HUES6 (cell line): Measurements from ENCODE around the gene CSNK2A2.

Experiments used
- H3K27ac ChIP-seq: 2 replicates; pipeline ENCODE4 v1.7.0; 2013; ENCODE audit warnings: low read depth, mild to moderate bottlenecking, low read length, inconsistent platforms
- H3K27me3 ChIP-seq: 2 replicates; pipeline ENCODE4 v1.6.1; 2013; ENCODE audit warnings: low read length; ENCODE audit not compliant: control insufficient read depth, insufficient read depth
- H3K36me3 ChIP-seq: 2 replicates; pipeline ENCODE4 v1.6.1; 2013; ENCODE audit warnings: low read length; ENCODE audit not compliant: control insufficient read depth, insufficient read depth
- H3K4me1 ChIP-seq: 2 replicates; pipeline ENCODE4 v1.6.1; 2013; ENCODE audit warnings: low read length; ENCODE audit not compliant: control insufficient read depth, insufficient read depth
- H3K4me3 ChIP-seq: 2 replicates; pipeline ENCODE4 v1.5.1; 2013; ENCODE audit warnings: low read depth, low read length
- H3K9ac ChIP-seq: one replicate; pipeline ENCODE4 v1.6.1; 2013; ENCODE audit warnings: mild to moderate bottlenecking, low read length
- H3K9me3 ChIP-seq: 2 replicates; pipeline ENCODE4 v1.6.1; 2013; ENCODE audit warnings: low read depth, low read length; ENCODE audit not compliant: control insufficient read depth, insufficient read depth

CSNK2A2 gene

DNA sequence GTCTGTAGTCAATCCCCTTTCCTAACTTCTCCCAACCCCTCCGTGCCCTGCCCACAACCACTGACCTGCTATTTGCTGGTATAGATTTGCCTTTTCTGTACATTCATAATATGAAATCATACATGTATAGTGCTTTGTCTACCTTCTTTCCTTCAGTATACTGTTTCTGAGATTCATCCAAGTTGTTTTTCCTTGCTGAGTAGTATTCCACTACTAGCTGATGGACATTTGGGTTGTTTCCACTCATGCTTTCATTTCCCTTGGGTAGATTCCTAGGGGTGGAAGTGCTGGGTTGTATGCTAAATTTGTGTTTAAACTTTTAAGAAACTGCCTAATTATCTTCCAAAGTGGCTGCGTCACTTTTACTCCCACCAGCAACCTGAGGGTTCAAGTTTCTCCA is 27.7 kb downstream of the CSNK2A2 start:
- Histone ChIP-seq H3K9me3 (no peaks in the 10 kb centered on the region), H3K9ac (no peak overlapping the region), H3K27me3 (no peaks in the 10 kb centered on the region), H3K4me1 (no peaks in the 10 kb centered on the region), H3K36me3 (peaks cover 93% of the 10 kb centered on the region), H3K4me3 (no peak overlapping the region), H3K27ac (no peak overlapping the region)

DNA sequence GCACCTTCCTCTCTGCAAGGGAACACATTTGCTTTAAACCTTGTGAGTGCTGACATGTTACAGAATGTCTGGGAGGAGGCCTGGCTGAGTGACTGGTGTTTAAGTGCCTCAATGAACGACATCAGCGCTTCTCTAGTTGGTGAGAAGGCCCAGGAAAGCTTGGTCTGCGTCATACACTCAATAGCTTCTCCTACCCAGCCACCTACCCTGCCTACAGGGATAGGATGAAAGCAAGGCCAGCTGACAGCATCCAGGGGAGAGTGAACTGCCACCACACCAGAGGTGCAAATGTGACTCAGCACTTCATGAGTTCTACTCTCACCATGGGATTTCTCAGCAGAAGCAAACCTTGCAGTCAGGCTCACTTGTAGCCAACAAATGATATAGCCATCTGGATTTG is 37.1 kb downstream of the CSNK2A2 start:
- Histone ChIP-seq H3K4me1 (no peaks in the 10 kb centered on the region), H3K9ac (no peak overlapping the region), H3K27ac (no peak overlapping the region), H3K9me3 (no peaks in the 10 kb centered on the region), H3K27me3 (no peaks in the 10 kb centered on the region), H3K4me3 (no peak overlapping the region), H3K36me3 (peaks cover 71% of the 10 kb centered on the region)

DNA sequence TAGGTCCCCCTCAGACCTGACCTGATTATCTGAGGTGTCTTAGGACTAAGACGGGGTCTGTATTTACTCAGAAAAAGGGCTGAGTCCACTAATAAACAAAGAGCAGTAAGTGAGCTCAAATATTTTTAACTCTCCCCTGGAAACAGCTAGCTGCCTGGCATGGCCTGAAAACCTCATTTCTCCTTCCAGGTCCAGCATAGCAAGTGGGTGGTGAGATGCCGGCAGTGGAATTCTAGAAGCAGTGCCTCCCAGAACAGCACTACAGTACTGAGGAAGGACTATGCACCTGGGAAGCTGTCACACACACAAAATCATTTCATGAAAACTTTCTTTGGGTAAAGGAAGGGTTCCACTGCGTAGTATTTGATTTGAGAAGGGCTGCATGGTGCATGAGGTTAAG is 39.2 kb downstream of the CSNK2A2 start:
- Histone ChIP-seq H3K36me3 (peaks cover 50% of the 10 kb centered on the region), H3K9me3 (no peaks in the 10 kb centered on the region), H3K27ac (no peak overlapping the region), H3K27me3 (no peaks in the 10 kb centered on the region), H3K4me3 (no peak overlapping the region), H3K4me1 (no peaks in the 10 kb centered on the region), H3K9ac (no peak overlapping the region)

DNA sequence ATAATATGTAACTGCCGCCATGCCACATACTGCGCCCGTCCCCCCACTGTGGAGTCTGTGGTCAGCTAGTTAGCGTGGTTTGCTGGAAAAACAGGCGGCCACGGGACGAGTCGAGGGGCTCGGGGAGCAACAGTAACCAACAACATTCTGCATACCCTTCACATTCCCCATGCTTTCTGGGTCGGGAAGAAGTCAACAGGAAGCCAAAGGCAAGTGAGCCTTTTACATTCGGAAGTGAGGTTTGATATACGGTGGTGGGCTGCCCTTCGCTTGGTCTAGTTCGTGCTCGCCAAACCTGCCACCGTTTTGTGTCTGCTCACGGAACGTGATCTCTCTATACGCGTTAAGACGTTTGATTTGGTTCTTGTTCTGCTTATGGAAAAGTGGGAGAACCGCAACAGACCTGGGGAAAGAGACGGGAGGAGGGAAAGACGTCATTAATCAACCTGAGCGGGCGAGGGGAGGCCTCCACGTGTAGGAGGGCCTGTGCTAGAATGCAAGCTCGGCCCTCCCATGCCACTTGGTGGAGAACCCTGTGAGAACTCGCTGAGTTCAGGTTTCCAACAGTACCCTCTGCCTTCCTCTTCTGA is 39.9 kb downstream of the CSNK2A2 start:
- Histone ChIP-seq H3K27ac (no peak overlapping the region), H3K9ac (no peak overlapping the region)

DNA sequence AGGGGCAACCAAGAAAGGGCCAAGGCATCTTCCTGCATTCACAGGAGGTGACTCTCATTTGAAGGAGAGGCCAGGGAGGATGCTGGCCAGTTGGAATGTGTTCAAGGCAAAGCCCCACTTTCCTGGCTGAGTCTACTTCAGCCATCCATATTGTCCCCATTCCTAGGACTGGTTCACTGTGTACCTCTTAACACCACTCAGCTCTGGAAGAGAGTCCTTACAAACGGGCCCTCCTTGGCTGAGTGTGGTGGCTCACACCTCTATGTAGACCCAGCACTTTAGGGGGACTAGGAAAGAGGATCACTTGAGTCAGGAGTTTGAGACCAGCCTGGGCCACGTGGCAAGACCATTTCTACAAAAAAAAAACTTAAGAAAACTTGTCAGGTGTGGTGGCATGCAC is 40.7 kb downstream of the CSNK2A2 start:
- Histone ChIP-seq H3K9me3 (no peaks in the 10 kb centered on the region), H3K27me3 (no peaks in the 10 kb centered on the region), H3K36me3 (peaks cover 35% of the 10 kb centered on the region), H3K4me3 (no peak overlapping the region), H3K27ac (no peak overlapping the region), H3K4me1 (no peaks in the 10 kb centered on the region), H3K9ac (no peak overlapping the region)

More for the DNA sequence above, 39.9 kb downstream of the CSNK2A2 start:
- H3K4me1 ChIP-seq, result no peaks in the 10 kb centered on the region
- H3K36me3 ChIP-seq, result peaks cover 43% of the 10 kb centered on the region
- no peaks in the 10 kb centered on the region for H3K27me3 ChIP-seq
- no peaks in the 10 kb centered on the region for H3K9me3 ChIP-seq
- no peak overlapping the region for H3K4me3 ChIP-seq

DNA sequence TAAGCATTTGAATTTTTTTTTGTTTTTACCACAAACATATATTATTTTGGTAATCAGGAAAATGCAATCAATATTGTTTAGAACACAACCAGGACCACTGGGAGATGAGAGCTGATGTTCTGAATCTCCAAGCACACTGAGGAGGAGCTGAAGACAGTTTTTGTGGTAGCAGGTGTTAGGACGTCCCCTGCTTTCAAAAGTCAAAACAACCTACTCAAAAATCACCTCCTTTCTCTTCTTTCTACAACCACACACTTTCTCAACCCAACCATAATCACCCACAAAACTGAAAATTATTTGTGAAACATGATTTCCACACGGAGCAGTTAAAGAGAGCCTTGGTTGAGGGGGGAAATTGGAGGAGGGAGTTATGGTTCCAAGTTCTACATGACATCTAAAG is 42.1 kb downstream of the CSNK2A2 start:
- H3K36me3 ChIP-seq, result peaks cover 21% of the 10 kb centered on the region
- H3K9ac ChIP-seq, result no peak overlapping the region
- H3K4me3 ChIP-seq, result no peak overlapping the region
- H3K9me3 ChIP-seq, result no peaks in the 10 kb centered on the region
- H3K27me3 ChIP-seq, result no peaks in the 10 kb centered on the region
- no peaks in the 10 kb centered on the region for H3K4me1 ChIP-seq
- no peak overlapping the region for H3K27ac ChIP-seq

DNA sequence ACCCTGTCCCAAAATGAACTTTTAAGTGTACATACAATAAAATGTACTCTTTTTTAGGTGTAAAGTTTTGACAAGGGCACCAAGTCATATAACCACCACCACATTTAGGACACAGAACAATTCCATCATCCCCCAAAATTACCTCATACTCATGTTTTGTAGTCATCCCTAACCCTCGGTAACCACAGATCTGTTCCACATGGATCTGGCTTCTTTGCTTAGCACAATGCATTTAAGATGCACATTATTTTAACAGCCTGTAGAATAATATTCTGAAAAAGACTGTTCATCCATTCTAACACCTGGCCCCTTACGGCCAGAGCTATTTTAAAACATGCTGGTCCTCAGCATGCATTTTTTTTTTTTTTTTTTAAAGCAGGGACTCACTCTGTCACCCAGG is 43.6 kb downstream of the CSNK2A2 start:
- no peak overlapping the region for H3K4me3 ChIP-seq
- H3K36me3 ChIP-seq, result peaks cover 7% of the 10 kb centered on the region
- no peaks in the 10 kb centered on the region for H3K9me3 ChIP-seq
- H3K27me3 ChIP-seq, result no peaks in the 10 kb centered on the region
- H3K4me1 ChIP-seq, result no peaks in the 10 kb centered on the region
- H3K27ac ChIP-seq, result no peak overlapping the region
- H3K9ac ChIP-seq, result no peak overlapping the region

DNA sequence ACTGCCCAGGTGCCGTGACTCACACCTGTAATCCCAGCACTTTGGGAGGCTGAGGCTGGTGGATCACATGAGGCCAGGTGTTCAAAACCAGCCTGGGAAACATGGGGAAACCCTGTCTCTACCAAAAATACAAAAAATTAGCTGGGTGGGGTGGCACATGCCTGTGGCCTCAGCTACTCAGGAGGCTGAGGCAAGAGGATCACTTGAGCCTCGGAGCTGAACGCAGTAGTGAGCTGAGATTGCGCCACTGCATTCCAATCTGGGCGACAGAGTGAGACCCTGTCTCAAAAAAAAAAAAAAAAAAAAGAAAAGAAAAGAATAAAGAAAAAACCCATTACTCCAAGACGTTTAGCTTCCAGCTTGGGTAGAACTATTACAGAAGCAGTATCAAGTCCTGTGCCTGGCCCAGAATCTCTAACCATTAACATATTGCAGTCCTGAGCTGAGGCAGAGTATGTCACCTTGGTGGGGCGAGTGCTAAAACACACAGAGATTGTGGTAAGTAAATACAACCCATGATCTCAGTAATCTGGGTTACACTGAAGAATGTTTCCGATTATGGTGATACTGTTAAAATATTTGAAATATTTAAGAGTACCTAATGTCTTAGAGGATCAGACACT is 45.5 kb downstream of the CSNK2A2 start:
- H3K36me3 ChIP-seq, result no peaks in the 10 kb centered on the region
- no peak overlapping the region for H3K4me3 ChIP-seq
- no peak overlapping the region for H3K9ac ChIP-seq
- H3K9me3 ChIP-seq, result no peaks in the 10 kb centered on the region
- no peak overlapping the region for H3K27ac ChIP-seq
- H3K27me3 ChIP-seq, result no peaks in the 10 kb centered on the region
- H3K4me1 ChIP-seq, result no peaks in the 10 kb centered on the region

DNA sequence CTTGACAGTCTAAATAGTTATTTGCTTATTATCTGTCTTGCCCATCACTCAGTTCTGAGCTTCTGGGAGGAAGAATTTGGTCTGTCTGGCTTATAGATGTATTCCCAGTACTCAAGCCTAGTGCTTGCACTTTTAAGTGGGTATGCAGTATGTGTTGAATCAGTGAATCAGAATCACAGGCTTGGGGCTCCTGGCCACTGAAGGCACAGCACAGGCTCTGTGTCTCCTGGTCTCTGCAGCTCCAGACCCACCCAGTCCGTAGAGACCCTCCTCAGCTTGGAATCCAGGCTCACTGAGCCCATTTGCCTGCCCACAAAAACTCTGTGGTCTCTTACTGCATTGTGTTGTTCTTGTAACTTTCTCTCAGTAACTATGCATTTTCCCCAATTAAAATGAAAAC is 49.4 kb downstream of the CSNK2A2 start:
- H3K27ac ChIP-seq, result no peak overlapping the region
- no peaks in the 10 kb centered on the region for H3K4me1 ChIP-seq
- H3K36me3 ChIP-seq, result no peaks in the 10 kb centered on the region
- no peak overlapping the region for H3K4me3 ChIP-seq
- H3K27me3 ChIP-seq, result no peaks in the 10 kb centered on the region
- no peaks in the 10 kb centered on the region for H3K9me3 ChIP-seq
- H3K9ac ChIP-seq, result no peak overlapping the region

DNA sequence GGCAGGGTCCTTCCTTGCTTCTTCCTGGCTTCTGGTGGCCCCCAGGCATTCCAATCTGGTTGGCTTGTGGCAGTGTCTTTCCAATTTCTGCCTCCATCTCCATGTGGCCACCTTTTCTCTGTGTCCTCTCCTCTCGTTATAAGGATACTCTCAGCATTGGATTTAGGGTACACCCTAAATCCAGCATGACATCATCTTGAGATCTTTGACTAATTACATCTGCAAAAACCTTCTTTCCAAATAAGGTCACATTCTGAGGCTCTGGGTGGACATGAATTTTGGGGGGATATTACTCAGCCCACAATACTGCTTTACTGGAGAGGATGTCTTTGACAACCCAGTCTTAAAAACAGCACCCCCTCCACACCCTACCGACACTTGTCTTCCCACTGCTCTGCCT is 49.8 kb downstream of the CSNK2A2 start:
- H3K4me3 ChIP-seq, result no peak overlapping the region
- no peaks in the 10 kb centered on the region for H3K4me1 ChIP-seq
- H3K27me3 ChIP-seq, result no peaks in the 10 kb centered on the region
- no peaks in the 10 kb centered on the region for H3K9me3 ChIP-seq
- no peaks in the 10 kb centered on the region for H3K36me3 ChIP-seq
- no peak overlapping the region for H3K9ac ChIP-seq
- H3K27ac ChIP-seq, result no peak overlapping the region

DNA sequence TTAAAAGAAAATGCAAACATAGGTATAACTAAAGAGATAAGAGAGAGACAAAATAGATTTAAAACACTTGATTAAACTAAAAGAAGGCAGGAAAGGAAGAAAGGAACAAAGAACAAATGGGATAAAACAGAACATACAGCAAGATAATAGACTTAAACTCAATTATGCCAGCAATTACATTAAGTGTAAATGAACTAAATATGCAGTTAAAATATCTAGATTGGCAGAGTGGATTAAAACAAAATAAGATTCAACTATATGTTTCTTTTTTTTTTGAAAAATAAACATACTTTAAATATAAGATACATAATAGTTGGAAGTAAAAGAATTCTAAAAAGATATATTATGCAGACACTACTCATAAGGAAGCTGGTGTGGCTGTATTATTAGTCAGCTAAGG is 59.1 kb downstream of the CSNK2A2 start:
- Histone ChIP-seq H3K9me3 (peaks cover 19% of the 10 kb centered on the region; the same call in 1 of the 2 replicates), H3K27me3 (no peaks in the 10 kb centered on the region), H3K9ac (no peak overlapping the region), H3K4me1 (no peaks in the 10 kb centered on the region), H3K36me3 (no peaks in the 10 kb centered on the region), H3K27ac (no peak overlapping the region), H3K4me3 (no peak overlapping the region)
